HG03196 (cell line): ENCODE data around the gene CSH1.
A peak's percentile ranks its signal among the peaks of the same experiment; 100 is the strongest.
"Not testable (repeated sequence)": the region's sequence is repeated elsewhere in the genome, so short reads cannot be mapped to it uniquely, and the experiment has no call there.

Experiments used
- ATAC-seq: cut with Tn5 transposase; IDR thresholded peaks from one replicate; pipeline ENCODE4 v1.9.1; 2021; ENCODE audit not compliant: unreplicated experiment

Gene CSH1

GRCh38 chr17:63896524-63897354 lies at the start of gene CSH1:
TSS of gene CSH1 (minus strand) at chr17:63896574. CDS start at chr17:63896511, 63 bp downstream.
- not testable (repeated sequence) for ATAC-seq

DNA sequence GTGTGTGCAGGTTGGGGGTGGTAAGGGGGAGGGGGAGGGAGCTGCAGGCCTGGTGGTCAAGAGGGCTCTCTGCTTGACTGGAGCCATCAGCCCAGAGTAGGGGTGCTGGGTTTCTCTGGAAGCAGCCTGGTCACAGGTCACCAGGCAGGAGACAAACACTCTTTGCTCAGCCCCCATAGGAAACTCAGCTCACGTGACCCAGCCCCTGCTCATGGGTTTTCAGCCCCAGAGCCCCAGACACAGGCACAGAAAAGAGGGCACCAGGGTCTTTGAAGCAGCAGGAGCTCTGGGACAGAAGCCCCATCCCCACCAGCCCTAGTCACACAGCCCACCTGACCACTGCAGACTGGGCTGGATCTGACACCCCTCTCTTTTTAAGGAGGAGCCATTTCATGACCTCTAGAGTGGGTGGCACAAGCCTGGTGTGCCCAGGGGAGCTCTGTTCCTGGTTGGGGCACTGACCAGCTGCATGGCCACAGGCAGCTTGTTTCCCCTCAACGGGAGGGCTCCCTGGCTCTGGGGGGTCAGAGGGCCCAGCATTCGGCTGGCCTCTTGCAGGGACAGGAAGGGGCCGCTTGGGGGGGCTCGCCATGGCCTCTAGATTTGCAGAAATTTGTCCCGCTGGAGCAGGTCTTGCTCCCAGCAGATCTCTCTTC lies 49.5 kb upstream of the CSH1 start:
- ATAC-seq, result peak; percentile 30

- no peak for ATAC-seq
Observed at GRCh38 chr17:63944736-63945499, 48.5 kb upstream of the CSH1 start.

DNA sequence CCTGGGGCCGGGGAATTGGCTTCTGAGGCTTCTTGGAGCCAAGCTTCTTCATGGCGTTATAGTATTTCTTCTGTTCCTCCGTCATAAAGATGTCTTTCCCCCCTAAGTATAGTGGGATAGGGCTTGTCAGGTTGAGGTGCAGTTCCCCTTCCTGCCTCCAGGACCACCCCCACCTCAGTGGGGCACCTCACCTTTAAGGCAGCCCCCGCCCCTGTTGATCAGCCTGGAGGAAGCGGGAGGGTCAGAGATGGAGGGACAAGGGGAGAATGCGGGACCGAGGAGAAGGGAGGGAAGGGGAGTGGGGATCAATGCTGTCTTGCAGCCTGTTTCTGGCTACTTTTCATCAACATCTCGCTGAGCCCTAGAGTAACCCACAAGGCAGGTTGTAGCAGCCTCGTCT lies 47.4 kb upstream of the CSH1 start:
- ATAC-seq, result no peak

DNA sequence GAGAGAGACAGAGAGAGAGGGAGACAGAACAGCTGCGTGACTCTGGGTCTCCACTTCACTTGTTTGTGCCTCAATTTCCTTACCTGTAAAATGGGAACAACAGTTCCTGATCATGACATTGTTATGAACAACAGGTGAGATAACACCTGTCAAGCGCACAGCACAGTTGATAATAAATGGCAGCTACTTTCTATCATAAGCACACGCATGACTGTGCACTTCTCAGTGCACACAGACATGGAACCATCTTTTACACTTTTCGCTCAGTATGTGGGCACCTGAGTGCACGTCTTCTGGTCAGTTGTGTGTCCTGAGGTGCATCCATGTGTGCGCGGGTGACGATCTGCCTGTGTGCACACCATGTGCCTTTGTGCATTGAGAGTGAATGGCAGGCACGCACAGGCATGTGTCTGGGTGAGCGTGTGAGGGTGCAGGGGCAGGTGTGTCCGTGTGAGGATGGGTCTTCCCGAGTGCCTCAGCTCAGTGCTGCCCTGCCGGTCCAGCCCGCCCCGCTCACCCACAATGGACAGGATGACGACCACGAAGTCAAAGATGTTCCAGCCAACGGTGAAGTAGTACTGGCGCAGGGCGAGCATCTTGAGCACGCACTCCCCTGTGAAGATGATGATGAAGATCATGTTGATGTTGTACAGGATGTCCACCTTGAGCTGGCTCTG lies 46.1 kb upstream of the CSH1 start:
- no peak for ATAC-seq

GRCh38 chr17:63941751-63942150 lies 45.4 kb upstream of the CSH1 start:
- ATAC-seq, result no peak

DNA sequence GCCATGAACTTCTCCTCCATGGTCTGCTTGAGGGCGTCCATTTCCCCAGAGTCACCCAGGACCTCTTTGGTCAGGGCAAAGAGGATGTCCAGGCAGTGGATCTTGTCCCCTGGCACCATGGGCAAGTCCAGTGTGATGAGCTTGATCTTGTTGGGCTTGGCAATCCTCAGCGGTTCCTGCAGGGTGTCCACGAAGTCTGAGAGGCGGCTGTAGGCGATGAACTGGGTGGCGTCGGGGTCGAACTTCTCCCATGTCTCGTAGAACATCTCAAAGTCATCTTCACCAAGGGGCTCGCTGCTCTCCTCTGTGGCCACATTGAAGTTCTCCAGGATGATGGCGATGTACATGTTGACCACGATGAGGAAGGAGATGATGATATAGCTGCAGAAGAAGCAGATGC lies 44.8 kb upstream of the CSH1 start:
- ATAC-seq, result no peak

DNA sequence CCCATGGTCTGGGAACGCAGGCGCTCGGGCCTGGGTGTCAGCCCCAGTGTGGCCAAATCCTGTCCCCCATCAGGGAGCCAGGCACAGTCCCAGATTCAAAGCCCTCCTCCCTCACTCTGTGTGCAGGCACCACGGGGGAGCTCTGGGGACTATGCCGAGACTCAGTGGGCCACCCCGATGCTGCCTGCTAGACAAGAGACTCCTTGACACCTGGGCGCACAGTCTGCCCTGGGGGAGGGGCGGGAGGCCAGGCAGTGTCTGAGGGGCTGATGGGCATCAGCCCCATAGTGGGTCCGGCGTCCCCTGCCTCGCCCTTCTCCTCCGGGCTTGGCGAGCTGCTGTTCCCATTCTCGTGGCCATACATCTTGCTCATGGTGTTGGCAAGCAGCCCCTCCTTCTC lies 44.2 kb upstream of the CSH1 start:
- no peak for ATAC-seq

DNA sequence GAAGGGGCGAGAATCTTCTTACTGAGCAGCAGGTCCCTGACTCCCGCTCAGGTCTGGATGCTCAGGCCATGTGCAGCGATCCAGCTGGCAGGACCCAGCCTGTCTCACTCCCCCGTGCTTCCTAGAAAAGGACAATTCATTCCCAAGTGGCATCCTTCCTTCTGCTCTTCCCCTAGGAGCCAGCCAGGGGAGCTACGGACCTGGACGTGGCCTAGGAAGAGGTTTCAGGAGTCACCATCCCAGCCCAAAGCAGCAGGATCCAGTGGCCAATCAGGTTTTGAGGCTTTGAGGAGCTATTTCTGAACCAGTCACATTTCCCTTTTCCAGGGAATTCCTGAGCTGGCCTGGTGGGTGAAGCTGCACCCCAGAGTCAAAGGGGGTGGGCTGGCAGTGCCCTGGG lies 43.5 kb upstream of the CSH1 start:
- no peak for ATAC-seq

GRCh38 chr17:63939401-63939800 lies 43.0 kb upstream of the CSH1 start:
- ATAC-seq, result no peak

- no peak for ATAC-seq
Observed at GRCh38 chr17:63937920-63938319, 41.5 kb upstream of the CSH1 start.

DNA sequence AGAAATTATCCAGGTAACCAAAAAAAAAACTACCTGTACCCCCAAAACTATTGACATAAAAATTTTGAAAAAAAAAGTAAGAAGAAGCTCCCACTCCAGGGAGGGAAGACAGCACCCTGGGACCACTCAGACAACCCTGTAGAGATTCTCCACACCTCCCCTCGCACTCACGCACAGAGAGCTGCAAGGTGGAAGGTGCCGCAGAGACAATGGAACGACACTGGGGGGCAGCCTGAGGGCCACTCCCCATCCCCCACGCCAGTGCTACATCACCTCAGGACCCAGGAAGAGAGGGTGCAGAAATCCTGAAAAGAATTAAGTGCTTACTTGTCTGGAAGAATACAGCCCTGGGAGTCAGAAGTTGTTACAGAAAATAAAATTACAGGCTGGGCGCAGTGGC lies 40.9 kb upstream of the CSH1 start:
- no peak for ATAC-seq

DNA sequence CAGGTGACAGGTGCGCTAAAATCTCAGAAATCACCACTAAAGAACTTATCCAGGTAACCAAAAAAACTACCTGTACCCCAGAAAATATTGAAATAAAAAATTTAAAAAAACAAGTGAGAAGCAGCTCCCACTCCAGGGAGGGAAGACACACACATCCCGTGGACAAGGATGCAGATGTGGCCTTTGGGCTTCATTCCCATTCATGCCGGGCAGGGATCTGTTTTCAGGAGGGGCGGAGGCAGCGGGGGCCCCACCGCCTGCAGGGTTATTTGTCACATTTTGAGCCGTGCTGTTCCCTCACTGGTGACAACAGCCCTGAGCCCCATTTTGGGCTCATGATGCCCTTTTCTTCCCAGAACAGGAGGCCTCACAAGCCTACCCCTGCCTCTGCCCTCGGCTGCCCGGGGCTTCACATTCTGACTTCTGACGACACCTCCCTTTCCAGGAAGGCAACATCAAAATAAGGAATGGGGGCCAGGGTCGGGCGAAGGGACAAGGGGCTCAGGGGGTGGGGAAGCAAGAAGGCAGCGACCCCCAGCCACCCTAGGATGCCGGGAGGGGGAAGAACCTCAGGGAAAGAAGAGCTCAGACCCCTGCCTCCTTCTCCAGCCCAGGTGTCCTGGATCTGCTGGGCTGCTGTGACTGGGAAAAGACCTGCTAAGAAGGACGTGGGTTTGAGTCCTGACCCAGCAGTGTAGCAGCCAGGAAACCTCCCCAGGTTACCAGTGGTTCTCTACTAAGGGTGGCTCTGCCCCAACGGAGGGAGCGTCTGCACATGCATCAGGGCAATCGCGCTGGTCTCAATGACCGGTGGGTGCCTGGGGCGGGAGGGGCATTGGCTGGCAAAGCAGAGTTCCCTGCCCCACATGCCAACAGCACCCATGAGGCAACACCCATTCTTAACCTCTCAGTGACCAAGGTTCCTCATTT lies 38.1 kb upstream of the CSH1 start:
- no peak for ATAC-seq

- no peak for ATAC-seq
Observed at GRCh38 chr17:63933598-63933997, 37.2 kb upstream of the CSH1 start.

DNA sequence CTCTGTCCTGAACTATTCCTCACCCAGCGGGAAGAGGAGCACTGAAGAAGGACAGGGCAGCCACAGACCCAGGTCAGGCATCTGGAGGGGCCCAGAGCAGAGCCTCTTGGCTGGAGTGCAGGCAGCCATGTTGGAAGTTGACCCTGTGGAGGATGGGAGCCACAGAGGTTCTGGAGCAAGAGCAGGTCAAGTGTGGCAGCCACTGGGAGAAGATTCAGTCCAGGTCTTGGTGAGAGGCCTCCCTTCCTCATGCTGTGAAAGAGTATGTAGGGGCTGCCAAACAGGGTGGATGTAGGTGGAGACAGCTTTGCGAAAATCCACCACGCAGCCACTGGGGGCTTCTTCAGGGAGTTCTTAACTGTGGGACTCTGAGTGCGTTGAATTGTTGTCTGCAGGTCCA lies 36.3 kb upstream of the CSH1 start:
- ATAC-seq, result peak; percentile 10

- peak; percentile 69 for ATAC-seq
Observed at GRCh38 chr17:63931981-63932561, 35.7 kb upstream of the CSH1 start, which contains the start of gene CD79B. TSS of gene CD79B (minus strand) at chr17:63932331. CDS start at chr17:63932261, 70 bp downstream.

DNA sequence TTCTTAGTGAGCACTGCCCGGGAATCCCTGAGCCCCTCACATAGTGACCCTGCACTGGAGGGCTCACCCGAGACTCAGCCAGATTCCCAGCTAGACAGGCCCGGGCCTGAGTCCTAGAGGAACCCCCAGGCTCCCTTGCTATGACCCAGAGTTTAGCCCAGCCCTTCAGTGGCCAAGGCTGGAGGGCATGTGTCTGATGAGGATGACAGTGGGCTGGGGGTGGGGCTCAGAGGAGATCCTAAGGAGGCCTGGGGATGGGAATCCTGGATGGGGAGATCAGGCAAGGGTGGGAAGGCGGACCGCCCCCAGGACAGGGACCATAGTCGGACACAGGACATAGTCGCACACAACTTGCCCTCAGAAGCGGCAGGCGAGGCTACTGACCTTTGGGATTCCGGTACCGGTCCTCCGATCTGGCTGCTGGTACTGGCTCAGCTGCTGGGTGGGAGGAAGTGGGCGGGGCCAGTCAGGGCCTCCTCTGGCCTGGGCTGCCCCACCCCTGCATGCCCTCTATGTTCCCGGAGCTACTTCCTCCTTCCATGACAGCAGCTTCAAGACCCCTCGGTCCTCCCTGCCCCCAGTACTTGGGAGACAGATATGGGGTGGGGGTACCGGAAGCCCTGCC lies 34.7 kb upstream of the CSH1 start:
- ATAC-seq, result peak; percentile 31

DNA sequence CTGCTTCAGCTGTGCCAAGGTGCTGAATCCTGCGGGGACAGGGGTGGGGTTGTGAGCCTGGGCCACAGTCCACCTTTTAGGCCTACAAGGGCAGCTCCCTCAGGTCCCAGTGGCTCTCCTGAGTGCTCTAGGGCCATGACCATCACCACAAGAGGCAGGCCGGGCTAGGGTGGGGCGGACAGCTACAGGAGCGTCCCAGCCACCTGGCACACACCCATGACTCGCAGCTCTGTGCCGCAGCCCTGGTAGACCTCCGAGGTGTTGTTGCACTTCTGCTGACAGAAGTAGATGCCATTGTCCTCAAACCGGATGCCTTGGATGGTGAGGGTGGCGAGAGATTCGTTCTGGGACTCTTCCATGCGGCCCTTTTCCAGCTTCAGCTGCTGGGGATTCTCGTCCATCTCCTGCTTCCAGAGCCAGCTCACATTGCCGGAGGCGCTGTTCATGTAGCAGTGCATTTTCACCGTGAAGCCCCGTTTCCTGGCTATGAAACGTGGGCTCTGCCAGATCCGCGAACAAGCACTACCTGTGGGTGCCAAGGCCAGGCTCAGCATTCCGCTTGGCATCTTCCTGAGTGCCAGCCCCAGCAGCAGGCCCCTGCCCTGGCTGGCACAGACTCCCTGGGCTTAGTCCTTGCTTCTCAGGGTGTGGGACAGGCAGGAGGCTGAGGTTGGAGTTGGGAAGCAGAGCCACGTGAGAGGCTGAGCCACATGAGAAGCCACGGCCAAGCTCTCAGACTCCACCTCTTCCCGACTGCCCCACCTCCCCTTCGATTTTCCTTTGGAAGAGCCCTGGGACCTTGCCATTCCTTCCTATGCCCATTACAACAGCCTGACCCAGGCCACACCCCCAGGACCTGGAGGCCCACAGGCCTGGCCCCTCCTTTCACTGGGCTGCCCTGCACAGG lies 33.7 kb upstream of the CSH1 start:
- ATAC-seq, result no peak
